Bronchial epithelial cell (primary cell): ENCODE data around the gene SEMA3F. TPM values are rescaled to one million over a fixed set of nuclear protein-coding genes. Genes with fewer than 3 reads are reported as not detected.
A peak's percentile ranks its signal among the peaks of the same experiment; 100 is the strongest.

Source experiments
- DNase-seq: peaks from one replicate; pipeline ENCODE4 v3.0.0-alpha.2; 2010; ENCODE audit warnings: low read depth
- FAIRE-seq: peaks from 2 replicates; lab custom pipeline; 2011; peaks lifted over from hg19 to GRCh38; lab: Jason Lieb, UNC
- H3K27me3 ChIP-seq: 2 replicates; pipeline ENCODE4 v1.5.1; 2011; ENCODE audit warnings: low read length; ENCODE audit not compliant: control insufficient read depth, insufficient read depth
- H3K36me3 ChIP-seq: 2 replicates; pipeline ENCODE4 v1.5.1; 2011; ENCODE audit warnings: low read length; ENCODE audit not compliant: control insufficient read depth, insufficient read depth
- H3K4me3 ChIP-seq: 2 replicates; pipeline ENCODE4 v1.5.1; 2011; ENCODE audit warnings: mild to moderate bottlenecking, low read depth, low read length, control low read depth
- total RNA-seq: library from RNA; depleted of rRNA; stranded (reverse); fragments of >200 nt; gene quantifications from 2 replicates; pipeline ENCODE4 v1.2.1, GENCODE V29; 2014
- TF ChIP-seq, protein P1 (sequence below): IDR thresholded peaks from 2 replicates; pipeline ENCODE4 v1.5.1; 2011; ENCODE audit warnings: mild to moderate bottlenecking, moderate library complexity, low read length, control low read depth, inconsistent platforms; ENCODE audit not compliant: insufficient read depth, severe bottlenecking

The SEMA3F gene
- total RNA-seq, 1 donor from 2014 or later, result 35.5 TPM

DNA sequence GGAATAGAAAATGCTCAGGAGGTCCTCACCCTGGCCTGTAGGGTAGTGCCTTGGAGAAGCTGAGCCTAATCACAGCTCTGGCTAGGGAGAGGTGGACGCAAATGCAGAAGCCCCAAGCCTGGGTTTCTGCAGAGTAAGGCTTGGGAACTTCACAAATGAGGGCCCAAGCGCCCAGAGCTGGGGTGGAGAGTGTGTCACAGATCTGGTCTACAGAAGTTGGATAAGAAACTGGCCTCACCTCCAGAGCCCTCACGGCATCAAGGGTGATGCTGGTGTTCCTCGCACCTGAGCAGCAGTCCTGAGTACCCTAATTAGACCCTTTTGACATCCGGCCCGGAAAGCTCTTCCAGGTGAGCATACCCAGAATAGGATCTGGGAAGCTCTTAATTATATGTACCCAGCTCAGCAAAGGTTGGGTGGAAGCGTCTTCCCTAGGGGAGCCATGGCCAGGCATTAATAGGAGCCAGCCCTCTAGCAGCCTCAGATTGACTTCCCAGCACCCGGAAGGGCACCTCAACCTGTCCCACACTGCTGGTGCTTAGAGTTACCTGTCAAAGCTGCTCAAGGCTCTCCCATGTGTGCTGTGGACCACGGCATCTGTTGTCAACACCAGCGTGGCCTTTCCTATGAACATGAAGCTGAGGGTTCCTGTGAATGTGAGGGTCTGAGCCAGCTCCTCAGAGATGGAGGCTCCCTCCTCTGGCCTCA lies 34.6 kb upstream of the SEMA3F start:
- Histone ChIP-seq H3K4me3 (no peak overlapping the region), H3K36me3 (peaks cover 15% of the 10 kb centered on the region), H3K27me3 (no peaks in the 10 kb centered on the region)
- TF ChIP-seq, protein P1, sequence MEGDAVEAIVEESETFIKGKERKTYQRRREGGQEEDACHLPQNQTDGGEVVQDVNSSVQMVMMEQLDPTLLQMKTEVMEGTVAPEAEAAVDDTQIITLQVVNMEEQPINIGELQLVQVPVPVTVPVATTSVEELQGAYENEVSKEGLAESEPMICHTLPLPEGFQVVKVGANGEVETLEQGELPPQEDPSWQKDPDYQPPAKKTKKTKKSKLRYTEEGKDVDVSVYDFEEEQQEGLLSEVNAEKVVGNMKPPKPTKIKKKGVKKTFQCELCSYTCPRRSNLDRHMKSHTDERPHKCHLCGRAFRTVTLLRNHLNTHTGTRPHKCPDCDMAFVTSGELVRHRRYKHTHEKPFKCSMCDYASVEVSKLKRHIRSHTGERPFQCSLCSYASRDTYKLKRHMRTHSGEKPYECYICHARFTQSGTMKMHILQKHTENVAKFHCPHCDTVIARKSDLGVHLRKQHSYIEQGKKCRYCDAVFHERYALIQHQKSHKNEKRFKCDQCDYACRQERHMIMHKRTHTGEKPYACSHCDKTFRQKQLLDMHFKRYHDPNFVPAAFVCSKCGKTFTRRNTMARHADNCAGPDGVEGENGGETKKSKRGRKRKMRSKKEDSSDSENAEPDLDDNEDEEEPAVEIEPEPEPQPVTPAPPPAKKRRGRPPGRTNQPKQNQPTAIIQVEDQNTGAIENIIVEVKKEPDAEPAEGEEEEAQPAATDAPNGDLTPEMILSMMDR, result no peak
- no peak for DNase-seq
- no peak for FAIRE-seq

DNA sequence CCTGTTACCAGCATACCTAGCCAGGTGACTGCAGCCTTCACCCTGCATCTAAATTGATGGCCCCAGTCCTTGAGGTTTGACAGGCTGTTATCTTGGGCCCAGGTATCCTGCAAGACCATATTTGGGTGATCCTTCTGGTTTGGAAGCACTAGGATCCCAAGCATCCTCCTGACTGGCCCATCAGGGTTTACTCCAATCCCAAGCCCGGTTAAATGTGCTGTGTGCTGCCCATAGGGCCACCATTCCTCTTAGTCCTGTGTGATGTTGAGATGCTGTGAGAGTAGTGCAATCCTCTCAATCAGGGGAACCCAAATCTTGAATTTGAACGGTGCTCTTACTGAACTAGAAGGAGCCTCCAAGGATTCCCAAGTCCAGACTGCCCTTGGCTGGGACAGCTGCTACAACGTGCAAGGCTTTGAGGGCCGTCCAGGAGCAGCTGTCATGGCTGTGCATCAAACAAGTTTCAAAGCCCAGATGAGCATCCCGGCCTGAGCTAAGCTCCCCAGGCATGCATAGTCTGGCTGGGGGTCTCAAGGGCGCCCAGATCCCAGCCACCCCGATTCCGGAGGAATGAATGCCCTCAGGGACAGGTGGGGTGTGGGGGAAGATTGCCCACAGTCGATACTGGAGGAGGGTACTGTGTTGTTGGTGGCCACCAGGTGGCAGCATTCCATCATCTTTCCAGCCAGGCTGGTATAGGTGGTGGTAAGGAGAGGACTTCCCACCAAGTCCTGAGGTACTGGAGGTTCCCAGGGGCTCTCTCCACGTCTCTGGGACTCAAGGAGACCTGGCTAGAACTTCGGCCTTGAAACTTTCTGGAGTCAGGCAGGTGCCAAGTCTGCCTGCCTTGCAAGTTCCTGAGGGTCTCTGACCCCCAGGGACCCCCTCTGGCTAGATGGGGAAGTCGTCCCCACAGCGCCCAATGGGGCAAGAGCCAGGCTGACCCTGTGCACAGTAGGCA lies 33.8 kb upstream of the SEMA3F start:
- Histone ChIP-seq H3K36me3 (peaks cover 12% of the 10 kb centered on the region), H3K27me3 (no peaks in the 10 kb centered on the region), H3K4me3 (no peak overlapping the region)
- FAIRE-seq (peak; percentile 79), DNase-seq (peak; percentile 73)
- TF ChIP-seq, protein P1, result peak; percentile 84

DNA sequence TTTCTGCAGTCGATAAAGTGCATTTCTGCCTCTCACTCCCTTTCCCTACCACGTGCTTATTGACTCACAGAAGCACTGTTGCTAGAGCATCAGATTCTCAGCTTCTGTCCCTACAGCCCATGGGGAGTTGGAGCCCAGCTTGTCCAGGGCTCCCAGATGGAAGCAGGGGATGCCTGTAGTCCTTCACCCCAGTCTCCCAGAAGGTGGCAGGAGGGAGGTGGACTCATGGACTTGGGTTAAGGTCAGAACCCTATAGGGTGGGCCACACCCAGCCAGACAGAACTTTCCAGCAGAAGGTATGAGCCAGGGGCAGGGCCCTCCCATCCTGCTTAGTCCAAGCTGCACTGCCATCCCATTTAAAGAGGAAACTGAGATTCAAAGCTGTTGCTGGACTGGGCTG lies 33.1 kb upstream of the SEMA3F start:
- TF ChIP-seq, protein P1, result peak; percentile 29
- no peak overlapping the region for H3K4me3 ChIP-seq
- peaks cover 8% of the 10 kb centered on the region for H3K36me3 ChIP-seq
- H3K27me3 ChIP-seq, result no peaks in the 10 kb centered on the region
- DNase-seq (peak; percentile 14), FAIRE-seq (no peak)

- TF ChIP-seq, protein P1, result no peak
- H3K27me3 ChIP-seq, result no peaks in the 10 kb centered on the region
- FAIRE-seq, result no peak
Observed at GRCh38 chr3:50122661-50123391, 32.3 kb upstream of the SEMA3F start.

GRCh38 chr3:50123394-50124051 lies 31.6 kb upstream of the SEMA3F start:
- H3K27me3 ChIP-seq, result no peaks in the 10 kb centered on the region
- H3K36me3 ChIP-seq, result no peaks in the 10 kb centered on the region
- no peak overlapping the region for H3K4me3 ChIP-seq
- no peak for FAIRE-seq
- TF ChIP-seq, protein P1, result no peak
- DNase-seq, result no peak

More at GRCh38 chr3:50122661-50123391, 32.3 kb upstream of the SEMA3F start:
- Histone ChIP-seq H3K4me3 (no peak overlapping the region), H3K36me3 (peaks cover 5% of the 10 kb centered on the region)
- DNase-seq, result no peak
